ENCODE results near the gene SPDYE6.
A peak's percentile ranks its signal among the peaks of the same experiment; 100 is the strongest.
"Not testable (repeated sequence)": the region's sequence is repeated elsewhere in the genome, so short reads cannot be mapped to it uniquely, and the experiment has no call there.

SPDYE6 gene

GRCh38 chr7:102364394-102364886 is 8.2 kb upstream of the SPDYE6 start:
- not testable (repeated sequence) for H3K27ac ChIP-seq (ENCODE audit: insufficient read depth, low read depth, low read length, poor library complexity, severe bottlenecking)
- 1 to 2% methylated on average over 12 to 18 of the region's 20 CpGs for WGBS, 2 experiments

GRCh38 chr7:102363549-102364393 is 7.5 kb upstream of the SPDYE6 start:
- Histone ChIP-seq H3K4me3 (ENCODE audit: insufficient read depth, low read depth, low read length) (peak overlapping the region; percentile 66), H3K27ac (ENCODE audit: insufficient read depth, low read depth, low read length, poor library complexity, severe bottlenecking) (peak overlapping the region; percentile 60)
- not testable (repeated sequence) for H3K4me1 ChIP-seq (ENCODE audit: control insufficient read depth, insufficient read depth, low read length); H3K27me3 ChIP-seq (ENCODE audit: control insufficient read depth, insufficient read depth, low read length, poor library complexity, severe bottlenecking); H3K9me3 ChIP-seq (ENCODE audit: control insufficient read depth, low read length); H3K36me3 ChIP-seq (ENCODE audit: control insufficient read depth, insufficient read depth, low read length)
- 1% methylated on average over 76 of the region's 76 CpGs for WGBS, 2 experiments

More at GRCh38 chr7:102364394-102364886, 8.2 kb upstream of the SPDYE6 start:
- H3K36me3 ChIP-seq (ENCODE audit: control insufficient read depth, insufficient read depth, low read length); H3K27me3 ChIP-seq (ENCODE audit: control insufficient read depth, insufficient read depth, low read length, poor library complexity, severe bottlenecking); H3K9me3 ChIP-seq (ENCODE audit: control insufficient read depth, low read length); H3K4me1 ChIP-seq (ENCODE audit: control insufficient read depth, insufficient read depth, low read length): not testable (repeated sequence)
- H3K4me3 ChIP-seq (ENCODE audit: insufficient read depth, low read depth, low read length) = peak overlapping the region; percentile 66

- H3K36me3 ChIP-seq (ENCODE audit: control insufficient read depth, insufficient read depth, low read length); H3K4me1 ChIP-seq (ENCODE audit: control insufficient read depth, insufficient read depth, low read length); H3K27me3 ChIP-seq (ENCODE audit: control insufficient read depth, insufficient read depth, low read length, poor library complexity, severe bottlenecking); H3K4me3 ChIP-seq (ENCODE audit: insufficient read depth, low read depth, low read length); H3K27ac ChIP-seq (ENCODE audit: insufficient read depth, low read depth, low read length, poor library complexity, severe bottlenecking); H3K9me3 ChIP-seq (ENCODE audit: control insufficient read depth, low read length): not testable (repeated sequence)
- WGBS, 2 experiments = 90% methylated on average over 2 of the region's 6 CpGs
Observed at GRCh38 chr7:102346983-102347382, 9.3 kb downstream of the SPDYE6 start.

- not testable (repeated sequence) for H3K36me3 ChIP-seq (ENCODE audit: control insufficient read depth, insufficient read depth, low read length); H3K4me1 ChIP-seq (ENCODE audit: control insufficient read depth, insufficient read depth, low read length); H3K9me3 ChIP-seq (ENCODE audit: control insufficient read depth, low read length); H3K27me3 ChIP-seq (ENCODE audit: control insufficient read depth, insufficient read depth, low read length, poor library complexity, severe bottlenecking); H3K4me3 ChIP-seq (ENCODE audit: insufficient read depth, low read depth, low read length); H3K27ac ChIP-seq (ENCODE audit: insufficient read depth, low read depth, low read length, poor library complexity, severe bottlenecking)
- WGBS, 2 experiments = 88 to 94% methylated on average over 4 to 5 of the region's 7 CpGs
Observed at GRCh38 chr7:102340599-102341368, 15.5 kb downstream of the SPDYE6 start.

- H3K36me3 ChIP-seq (ENCODE audit: control insufficient read depth, insufficient read depth, low read length); H3K27me3 ChIP-seq (ENCODE audit: control insufficient read depth, insufficient read depth, low read length, poor library complexity, severe bottlenecking); H3K27ac ChIP-seq (ENCODE audit: insufficient read depth, low read depth, low read length, poor library complexity, severe bottlenecking); H3K4me3 ChIP-seq (ENCODE audit: insufficient read depth, low read depth, low read length); H3K4me1 ChIP-seq (ENCODE audit: control insufficient read depth, insufficient read depth, low read length); H3K9me3 ChIP-seq (ENCODE audit: control insufficient read depth, low read length): not testable (repeated sequence)
- 71 to 89% methylated on average over 1 to 3 of the region's 4 CpGs for WGBS, 2 experiments
Observed at GRCh38 chr7:102337420-102337819, 18.8 kb downstream of the SPDYE6 start.

GRCh38 chr7:102337002-102337401 is 19.2 kb downstream of the SPDYE6 start:
- not testable (repeated sequence) for H3K4me3 ChIP-seq (ENCODE audit: insufficient read depth, low read depth, low read length); H3K9me3 ChIP-seq (ENCODE audit: control insufficient read depth, low read length); H3K27me3 ChIP-seq (ENCODE audit: control insufficient read depth, insufficient read depth, low read length, poor library complexity, severe bottlenecking); H3K27ac ChIP-seq (ENCODE audit: insufficient read depth, low read depth, low read length, poor library complexity, severe bottlenecking); H3K4me1 ChIP-seq (ENCODE audit: control insufficient read depth, insufficient read depth, low read length); H3K36me3 ChIP-seq (ENCODE audit: control insufficient read depth, insufficient read depth, low read length)
- no CpG with 5 or more reads among the region's 8 CpGs for WGBS, 2 experiments

GRCh38 chr7:102335574-102335973 is 20.7 kb downstream of the SPDYE6 start:
- H3K27me3 ChIP-seq (ENCODE audit: control insufficient read depth, insufficient read depth, low read length, poor library complexity, severe bottlenecking); H3K4me1 ChIP-seq (ENCODE audit: control insufficient read depth, insufficient read depth, low read length); H3K9me3 ChIP-seq (ENCODE audit: control insufficient read depth, low read length); H3K27ac ChIP-seq (ENCODE audit: insufficient read depth, low read depth, low read length, poor library complexity, severe bottlenecking); H3K36me3 ChIP-seq (ENCODE audit: control insufficient read depth, insufficient read depth, low read length); H3K4me3 ChIP-seq (ENCODE audit: insufficient read depth, low read depth, low read length): not testable (repeated sequence)
- WGBS, 2 experiments = 95 to 96% methylated on average over 6 to 7 of the region's 7 CpGs

- H3K4me3 ChIP-seq (ENCODE audit: insufficient read depth, low read depth, low read length); H3K36me3 ChIP-seq (ENCODE audit: control insufficient read depth, insufficient read depth, low read length); H3K27ac ChIP-seq (ENCODE audit: insufficient read depth, low read depth, low read length, poor library complexity, severe bottlenecking); H3K4me1 ChIP-seq (ENCODE audit: control insufficient read depth, insufficient read depth, low read length); H3K27me3 ChIP-seq (ENCODE audit: control insufficient read depth, insufficient read depth, low read length, poor library complexity, severe bottlenecking); H3K9me3 ChIP-seq (ENCODE audit: control insufficient read depth, low read length): not testable (repeated sequence)
- WGBS, 2 experiments = 88% methylated on average over 8 of the region's 8 CpGs
Observed at GRCh38 chr7:102330666-102331460, 25.4 kb downstream of the SPDYE6 start.

- H3K4me1 ChIP-seq (ENCODE audit: control insufficient read depth, insufficient read depth, low read length); H3K9me3 ChIP-seq (ENCODE audit: control insufficient read depth, low read length); H3K36me3 ChIP-seq (ENCODE audit: control insufficient read depth, insufficient read depth, low read length); H3K27me3 ChIP-seq (ENCODE audit: control insufficient read depth, insufficient read depth, low read length, poor library complexity, severe bottlenecking); H3K4me3 ChIP-seq (ENCODE audit: insufficient read depth, low read depth, low read length); H3K27ac ChIP-seq (ENCODE audit: insufficient read depth, low read depth, low read length, poor library complexity, severe bottlenecking): not testable (repeated sequence)
- WGBS, 2 experiments = 80 to 81% methylated on average over 6 of the region's 9 CpGs
Observed at GRCh38 chr7:102329366-102329765, 26.9 kb downstream of the SPDYE6 start.

GRCh38 chr7:102328863-102329262 is 27.4 kb downstream of the SPDYE6 start:
- not testable (repeated sequence) for H3K9me3 ChIP-seq (ENCODE audit: control insufficient read depth, low read length); H3K4me3 ChIP-seq (ENCODE audit: insufficient read depth, low read depth, low read length); H3K27ac ChIP-seq (ENCODE audit: insufficient read depth, low read depth, low read length, poor library complexity, severe bottlenecking); H3K4me1 ChIP-seq (ENCODE audit: control insufficient read depth, insufficient read depth, low read length); H3K36me3 ChIP-seq (ENCODE audit: control insufficient read depth, insufficient read depth, low read length); H3K27me3 ChIP-seq (ENCODE audit: control insufficient read depth, insufficient read depth, low read length, poor library complexity, severe bottlenecking)
- WGBS, 2 experiments = 72 to 92% methylated on average over 3 to 4 of the region's 5 CpGs

Measured in ectodermal cell (in vitro differentiated cells).